Stimulated activated CD4-positive, alpha-beta T cell treated with anti-CD3 and anti-CD28 coated beads, Interleukin-1b, Interleukin-23, amount 100 ng/mL, for 48 hours (primary cell): ENCODE results near the gene DICER1.

ENCODE experiments used
- DNase-seq: peaks from one replicate; pipeline ENCODE4 v3.0.0-alpha.2; 2020

DICER1 gene

GRCh38 chr14:95073947-95074346 lies 83.4 kb downstream of the DICER1 start:
- DNase-seq: no peak

- DNase-seq: no peak
These were observed 84.9 kb downstream of the DICER1 start for GRCh38 chr14:95072310-95072905.

GRCh38 chr14:95071649-95072280 lies 85.6 kb downstream of the DICER1 start:
- DNase-seq: no peak

- no peak for DNase-seq
These were observed 86.4 kb downstream of the DICER1 start for GRCh38 chr14:95070748-95071435.

- no peak for DNase-seq
These were observed 87.8 kb downstream of the DICER1 start for GRCh38 chr14:95069547-95069946.

GRCh38 chr14:95069018-95069417 lies 88.3 kb downstream of the DICER1 start:
- no peak for DNase-seq

GRCh38 chr14:95068521-95068920 lies 88.8 kb downstream of the DICER1 start:
- no peak for DNase-seq

- DNase-seq: no peak
These were observed 89.2 kb downstream of the DICER1 start for GRCh38 chr14:95068080-95068479.

- DNase-seq: no peak
These were observed 89.8 kb downstream of the DICER1 start for GRCh38 chr14:95067526-95067925.

- no peak for DNase-seq
These were observed 90.8 kb downstream of the DICER1 start for GRCh38 chr14:95066427-95066986.

- no peak for DNase-seq
These were observed 91.9 kb downstream of the DICER1 start for GRCh38 chr14:95065411-95065810.

GRCh38 chr14:95064734-95065133 lies 92.6 kb downstream of the DICER1 start:
- no peak for DNase-seq

- DNase-seq: no peak
These were observed 93.1 kb downstream of the DICER1 start for GRCh38 chr14:95064256-95064655.

GRCh38 chr14:95063391-95063790 lies 93.9 kb downstream of the DICER1 start:
- no peak for DNase-seq

GRCh38 chr14:95062946-95063345 lies 94.4 kb downstream of the DICER1 start:
- no peak for DNase-seq

GRCh38 chr14:95062220-95062619 lies 95.1 kb downstream of the DICER1 start:
- DNase-seq: no peak

GRCh38 chr14:95061317-95062093 lies 95.8 kb downstream of the DICER1 start:
- DNase-seq: no peak

GRCh38 chr14:95059126-95059525 lies 98.2 kb downstream of the DICER1 start:
- no peak for DNase-seq

GRCh38 chr14:95058491-95058890 lies 98.8 kb downstream of the DICER1 start:
- DNase-seq: no peak

GRCh38 chr14:95057851-95058250 lies 99.5 kb downstream of the DICER1 start:
- DNase-seq: no peak

- DNase-seq: no peak
These were observed 100.2 kb downstream of the DICER1 start for GRCh38 chr14:95057147-95057546.

- DNase-seq: no peak
These were observed 100.9 kb downstream of the DICER1 start for GRCh38 chr14:95056476-95056875.

- DNase-seq: no peak
These were observed 102.0 kb downstream of the DICER1 start for GRCh38 chr14:95055318-95055717.
